Caco-2 (cell line): ENCODE results near the gene CACNA2D2. TPM values are rescaled to one million over a fixed set of nuclear protein-coding genes. Genes with fewer than 3 reads are reported as not detected.

ENCODE experiments used
- BruUV-seq: library from RNA; stranded (reverse); fragments of 400-500 nt; replicated peaks from 2 replicates; lab custom pipeline; 2021; lab: Mats Ljungman, UMichigan
- CTCF ChIA-PET: fragments of 300-600 bp; sonication (Branson Sonifier 250); formaldehyde crosslinking; loops from one replicate; lab custom pipeline; 2022; ENCODE audit warnings: antibody characterized with exemption; lab: Charles Lee
- POLR2A ChIA-PET: fragments of 300-600 bp; sonication (Branson Sonifier 250); formaldehyde crosslinking; loops from one replicate; lab custom pipeline; 2022; ENCODE audit warnings: antibody characterized with exemption; lab: Charles Lee
- DNase-seq, 2 experiments: peaks; one replicate each; pipeline versions ENCODE4 v3.0.0 to v3.0.0-alpha.2; 2020 to 2022
- H3K27me3 ChIP-seq: replicated peaks from 2 replicates; pipeline ENCODE4 v1.6.0; 2011; ENCODE audit warnings: low read length; ENCODE audit not compliant: control insufficient read depth, insufficient read depth
- H3K36me3 ChIP-seq: 2 replicates; pipeline ENCODE4 v1.5.1; 2011; ENCODE audit warnings: low read length; ENCODE audit not compliant: control insufficient read depth, insufficient read depth
- H3K4me1 ChIP-seq: fragments of 250-450 bp; sonication (Bioruptor Pico); 2 replicates; pipeline ENCODE4 v1.5.1; 2020; ENCODE audit warnings: mild to moderate bottlenecking
- H3K4me3 ChIP-seq: 2 replicates; pipeline ENCODE4 v1.5.1; 2011; ENCODE audit warnings: low read depth, mild to moderate bottlenecking, control low read depth, low read length
- H3K9me3 ChIP-seq: fragments of 250-450 bp; sonication (Bioruptor Pico); 2 replicates; pipeline ENCODE4 v1.5.1; 2020; ENCODE audit warnings: mild to moderate bottlenecking, moderate library complexity
- H3K27ac Mint-ChIP-seq: one replicate; pipeline ENCODE4 v1.8.0; 2022; ENCODE audit warnings: mixed read lengths; ENCODE audit not compliant: unreplicated experiment
- H3K27me3 Mint-ChIP-seq: one replicate; pipeline ENCODE4 v1.8.0; 2022; ENCODE audit warnings: mixed read lengths; ENCODE audit not compliant: insufficient read depth, unreplicated experiment
- H3K36me3 Mint-ChIP-seq: one replicate; pipeline ENCODE4 v1.8.0; 2022; ENCODE audit warnings: mild to moderate bottlenecking, mixed read lengths; ENCODE audit not compliant: insufficient read depth, unreplicated experiment
- H3K4me1 Mint-ChIP-seq: one replicate; pipeline ENCODE4 v1.8.0; 2022; ENCODE audit warnings: low read depth, mixed read lengths; ENCODE audit not compliant: unreplicated experiment
- H3K4me3 Mint-ChIP-seq: one replicate; pipeline ENCODE4 v1.8.0; 2022; ENCODE audit warnings: mild to moderate bottlenecking, moderate library complexity, mixed read lengths; ENCODE audit not compliant: unreplicated experiment
- H3K9me3 Mint-ChIP-seq: one replicate; pipeline ENCODE4 v1.8.0; 2022; ENCODE audit warnings: mixed read lengths; ENCODE audit not compliant: unreplicated experiment
- CTCF ChIP-seq, 2 experiments: fragments of 200-600 bp in 1 of 2; IDR thresholded peaks; 1 replicate in 1 of 2; 2 replicates in 1 of 2; pipeline versions ENCODE4 v1.5.1 to v1.8.0; 2011 to 2022; ENCODE audit warnings: antibody characterized with exemption in 1 of 2, control low read depth in 1 of 2, inconsistent platforms in 1 of 2, low read depth in 1 of 2, low read length in 1 of 2, mild to moderate bottlenecking in 1 of 2, moderate library complexity in 1 of 2; ENCODE audit not compliant: insufficient read depth in 1 of 2, severe bottlenecking in 1 of 2, unreplicated experiment in 1 of 2
- intact Hi-C: fragments of 100-400 bp; cut with micrococcal nuclease; formaldehyde crosslinking; loops from one replicate; pipeline ENCODE4 v1.10.0; 2022; ENCODE audit not compliant: unreplicated experiment
- total RNA-seq: library from RNA; stranded (reverse); gene quantifications from 2 replicates; pipeline ENCODE4 v1.2.3, GENCODE V29; 2022

Gene CACNA2D2
- total RNA-seq, 1 experiment from 2014 or later, result 0.25 TPM

GRCh38 chr3:50374363-50375257, 128.8 kb downstream of the CACNA2D2 start:
- Histone ChIP-seq H3K4me1 (no peaks in the 10 kb centered on the region), H3K4me3 (no peak overlapping the region), H3K27me3 (no peaks in the 10 kb centered on the region), H3K9me3 (no peaks in the 10 kb centered on the region), H3K36me3 (no peaks in the 10 kb centered on the region)
- Mint-ChIP-seq H3K4me3 (no peak overlapping the region), H3K9me3 (no peaks in the 10 kb centered on the region), H3K4me1 (no peaks in the 10 kb centered on the region), H3K27me3 (peaks cover 9% of the 10 kb centered on the region), H3K27ac (no peak overlapping the region), H3K36me3 (no peaks in the 10 kb centered on the region)
- ChIA-PET POLR2A (no interaction called here), CTCF (interaction anchor here (0.6 kb wide), 2 partner anchors 16 to 952 kb away, joined by 3 to 4 read pairs; no protein-coding TSS in a partner anchor)
- TF ChIP-seq CTCF (IDR thresholded peaks at IDR 0.05; ENCODE audit: insufficient read depth in 1 of 2, low read depth in 1 of 2, low read length in 1 of 2, severe bottlenecking in 1 of 2, unreplicated experiment in 1 of 2), result no peak
- intact Hi-C loops, result no loop called here
- no TSS peak for BruUV-seq
- DNase-seq, result no peak

- no peaks in the 10 kb centered on the region for H3K36me3 Mint-ChIP-seq
- DNase-seq, result no peak
- peaks cover 13% of the 10 kb centered on the region for H3K27me3 Mint-ChIP-seq
- no peaks in the 10 kb centered on the region for H3K9me3 Mint-ChIP-seq
- Histone ChIP-seq H3K4me3 (no peak overlapping the region), H3K4me1 (no peaks in the 10 kb centered on the region), H3K27me3 (no peaks in the 10 kb centered on the region), H3K9me3 (no peaks in the 10 kb centered on the region), H3K36me3 (no peaks in the 10 kb centered on the region)
- H3K4me1 Mint-ChIP-seq, result no peaks in the 10 kb centered on the region
- H3K4me3 Mint-ChIP-seq, result no peak overlapping the region
- POLR2A ChIA-PET, result no interaction called here
- intact Hi-C loops, result no loop called here
- BruUV-seq, result no TSS peak
- H3K27ac Mint-ChIP-seq, result no peak overlapping the region
- TF ChIP-seq CTCF (IDR thresholded peaks at IDR 0.05; ENCODE audit: insufficient read depth in 1 of 2, low read depth in 1 of 2, low read length in 1 of 2, severe bottlenecking in 1 of 2, unreplicated experiment in 1 of 2), result no peak
- CTCF ChIA-PET, result interaction anchor here (0.6 kb wide), 1 partner anchor 953 kb away, joined by 4 read pairs; no protein-coding TSS in a partner anchor
Observed at GRCh38 chr3:50373146-50374051, 130.0 kb downstream of the CACNA2D2 start.

- ChIA-PET CTCF (no interaction called here), POLR2A (no interaction called here)
- intact Hi-C loops, result no loop called here
- H3K4me1 ChIP-seq, result no peaks in the 10 kb centered on the region
- H3K36me3 ChIP-seq, result no peaks in the 10 kb centered on the region
- DNase-seq, result no peak
- no peak overlapping the region for H3K4me3 Mint-ChIP-seq
- H3K36me3 Mint-ChIP-seq, result no peaks in the 10 kb centered on the region
- no peaks in the 10 kb centered on the region for H3K9me3 Mint-ChIP-seq
- BruUV-seq, result no TSS peak
- H3K9me3 ChIP-seq, result no peaks in the 10 kb centered on the region
- no peak for TF ChIP-seq CTCF (IDR thresholded peaks at IDR 0.05; ENCODE audit: insufficient read depth in 1 of 2, low read depth in 1 of 2, low read length in 1 of 2, severe bottlenecking in 1 of 2, unreplicated experiment in 1 of 2)
- no peaks in the 10 kb centered on the region for H3K27me3 ChIP-seq
- peaks cover 13% of the 10 kb centered on the region for H3K27me3 Mint-ChIP-seq
- H3K27ac Mint-ChIP-seq, result no peak overlapping the region
- no peaks in the 10 kb centered on the region for H3K4me1 Mint-ChIP-seq
- H3K4me3 ChIP-seq, result no peak overlapping the region
Observed at GRCh38 chr3:50372349-50372748, 131.1 kb downstream of the CACNA2D2 start.
